ENCODE data around the gene NCF4.

- TF ChIP-seq RARB (CRISPR knock-in tag; IDR thresholded peaks at IDR 0.05) (no peak), ARNTL (CRISPR knock-in tag; IDR thresholded peaks at IDR 0.05; ENCODE audit: borderline replicate concordance, low read depth) (no peak), ZFP30 (CRISPR knock-in tag; IDR thresholded peaks at IDR 0.05) (no peak), PPARA (CRISPR knock-in tag; IDR thresholded peaks at IDR 0.05; ENCODE audit: borderline replicate concordance) (no peak)
Observed at GRCh38 chr22:36873614-36874308, 13.0 kb downstream of the NCF4 start.
